Measurements from ENCODE around the gene SCARB1.

SCARB1 gene

GRCh38 chr12:124848621-124849380 is 14.9 kb downstream of the SCARB1 start:
- H3K27ac Mint-ChIP-seq: no peak overlapping the region
- H3K27me3 Mint-ChIP-seq: no peaks in the 10 kb centered on the region
- DNase-seq (ENCODE audit: low spot score in 2 of 2) (no peak), ATAC-seq (ENCODE audit: low read depth) (no peak)
- peaks cover 7% of the 10 kb centered on the region for H3K36me3 Mint-ChIP-seq
- H3K4me1 Mint-ChIP-seq: peaks cover 5% of the 10 kb centered on the region
- H3K9me3 Mint-ChIP-seq: no peaks in the 10 kb centered on the region
- no peak overlapping the region for H3K4me3 Mint-ChIP-seq

DNA sequence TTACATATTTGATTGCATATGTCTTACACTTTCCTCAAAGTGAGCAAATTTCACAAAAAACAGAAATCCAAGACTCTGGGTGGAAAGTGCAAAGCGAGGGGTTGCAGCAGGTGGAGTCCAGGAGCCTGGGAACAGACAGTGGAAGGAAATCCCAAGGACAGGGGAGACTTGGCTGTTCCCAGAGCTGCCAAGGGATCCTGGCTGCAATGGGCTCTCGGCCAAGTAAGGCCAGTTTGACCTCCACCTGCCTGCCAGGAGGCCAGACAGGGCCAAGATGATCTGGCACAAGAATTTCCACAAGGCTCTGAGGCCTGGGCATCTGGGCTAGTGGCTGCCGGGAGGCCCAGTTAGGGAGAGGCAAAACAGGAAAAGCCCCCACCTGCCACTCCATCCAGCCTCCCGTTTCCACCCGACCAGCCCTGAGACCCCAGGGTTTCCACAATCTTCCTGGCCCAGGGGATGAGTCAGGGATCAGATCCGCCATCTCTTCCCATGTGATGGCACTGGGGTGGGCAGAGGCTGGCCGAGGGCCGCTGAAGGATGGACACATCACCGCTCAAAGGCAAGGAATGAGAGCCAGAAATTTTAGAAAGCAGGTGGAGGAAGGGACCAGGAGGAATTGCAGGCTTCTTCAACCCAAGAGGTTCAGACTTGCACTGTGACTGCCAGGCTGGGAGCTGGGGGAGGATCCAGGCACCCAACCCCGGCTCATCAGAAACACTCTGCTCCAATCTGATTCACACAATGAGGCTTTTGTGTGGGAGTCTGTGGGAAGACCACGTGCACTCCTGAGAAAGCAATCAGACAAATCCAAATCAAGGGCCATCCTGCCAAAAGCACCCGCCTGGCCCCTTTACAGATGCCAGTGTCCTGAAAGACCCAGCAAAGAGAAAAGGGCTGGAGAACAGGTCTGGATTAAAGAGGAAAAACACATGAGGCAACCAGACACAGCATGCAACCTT is 16.3 kb downstream of the SCARB1 start:
- Mint-ChIP-seq H3K9me3 (no peaks in the 10 kb centered on the region), H3K4me1 (peaks cover 4% of the 10 kb centered on the region), H3K36me3 (peaks cover 5% of the 10 kb centered on the region), H3K27me3 (no peaks in the 10 kb centered on the region), H3K27ac (no peak overlapping the region), H3K4me3 (no peak overlapping the region)
- DNase-seq (ENCODE audit: low spot score in 2 of 2): no peak
- ATAC-seq (ENCODE audit: low read depth): no peak

- no peaks in the 10 kb centered on the region for H3K9me3 Mint-ChIP-seq
- H3K36me3 Mint-ChIP-seq: peaks cover 2% of the 10 kb centered on the region
- no peak overlapping the region for H3K27ac Mint-ChIP-seq
- ATAC-seq (ENCODE audit: low read depth): no peak
- DNase-seq (ENCODE audit: low spot score in 2 of 2): no peak
- H3K4me1 Mint-ChIP-seq: peaks cover 5% of the 10 kb centered on the region
- H3K27me3 Mint-ChIP-seq: no peaks in the 10 kb centered on the region
- H3K4me3 Mint-ChIP-seq: no peak overlapping the region
Observed at GRCh38 chr12:124844411-124845397, 19.0 kb downstream of the SCARB1 start.

GRCh38 chr12:124842800-124843510 is 20.7 kb downstream of the SCARB1 start:
- no peak for ATAC-seq (ENCODE audit: low read depth)

GRCh38 chr12:124842073-124842749 is 21.5 kb downstream of the SCARB1 start:
- H3K4me1 Mint-ChIP-seq: peaks cover 9% of the 10 kb centered on the region
- H3K27me3 Mint-ChIP-seq: no peaks in the 10 kb centered on the region
- H3K27ac Mint-ChIP-seq: no peak overlapping the region
- H3K36me3 Mint-ChIP-seq: peaks cover 2% of the 10 kb centered on the region
- no peak overlapping the region for H3K4me3 Mint-ChIP-seq
- no peak for ATAC-seq (ENCODE audit: low read depth)
- DNase-seq (ENCODE audit: low spot score in 2 of 2): no peak
- H3K9me3 Mint-ChIP-seq: no peaks in the 10 kb centered on the region

More at GRCh38 chr12:124842800-124843510, 20.7 kb downstream of the SCARB1 start:
- H3K4me1 Mint-ChIP-seq: peaks cover 8% of the 10 kb centered on the region
- no peak for DNase-seq (ENCODE audit: low spot score in 2 of 2)
- H3K27ac Mint-ChIP-seq: no peak overlapping the region
- H3K4me3 Mint-ChIP-seq: no peak overlapping the region
- H3K36me3 Mint-ChIP-seq: peaks cover 2% of the 10 kb centered on the region
- no peaks in the 10 kb centered on the region for H3K9me3 Mint-ChIP-seq
- H3K27me3 Mint-ChIP-seq: no peaks in the 10 kb centered on the region

DNA sequence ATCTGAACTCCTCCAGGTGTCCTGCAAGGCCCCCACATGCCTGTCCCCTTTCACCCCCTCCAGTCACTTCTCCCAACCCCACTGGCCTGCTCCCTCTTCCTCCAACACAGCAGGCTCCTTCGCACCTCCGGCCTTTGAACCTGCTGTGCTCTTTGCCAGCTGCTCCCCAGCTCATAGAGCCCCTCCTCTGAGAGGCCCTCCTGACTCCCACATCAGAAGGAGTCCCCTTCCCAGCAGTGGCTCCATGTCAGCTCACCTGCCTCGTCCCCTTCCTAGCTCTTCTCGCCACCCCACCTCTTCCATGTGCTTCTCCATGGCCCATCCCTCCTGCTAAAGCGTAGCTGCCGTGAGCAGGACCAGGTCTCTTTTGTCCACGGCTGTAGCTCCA is 22.1 kb downstream of the SCARB1 start:
- Mint-ChIP-seq H3K9me3 (no peaks in the 10 kb centered on the region), H3K4me3 (no peak overlapping the region), H3K4me1 (peaks cover 10% of the 10 kb centered on the region), H3K36me3 (no peaks in the 10 kb centered on the region), H3K27ac (no peak overlapping the region), H3K27me3 (no peaks in the 10 kb centered on the region)
- ATAC-seq (ENCODE audit: low read depth) (no peak), DNase-seq (ENCODE audit: low spot score in 2 of 2) (no peak)

DNA sequence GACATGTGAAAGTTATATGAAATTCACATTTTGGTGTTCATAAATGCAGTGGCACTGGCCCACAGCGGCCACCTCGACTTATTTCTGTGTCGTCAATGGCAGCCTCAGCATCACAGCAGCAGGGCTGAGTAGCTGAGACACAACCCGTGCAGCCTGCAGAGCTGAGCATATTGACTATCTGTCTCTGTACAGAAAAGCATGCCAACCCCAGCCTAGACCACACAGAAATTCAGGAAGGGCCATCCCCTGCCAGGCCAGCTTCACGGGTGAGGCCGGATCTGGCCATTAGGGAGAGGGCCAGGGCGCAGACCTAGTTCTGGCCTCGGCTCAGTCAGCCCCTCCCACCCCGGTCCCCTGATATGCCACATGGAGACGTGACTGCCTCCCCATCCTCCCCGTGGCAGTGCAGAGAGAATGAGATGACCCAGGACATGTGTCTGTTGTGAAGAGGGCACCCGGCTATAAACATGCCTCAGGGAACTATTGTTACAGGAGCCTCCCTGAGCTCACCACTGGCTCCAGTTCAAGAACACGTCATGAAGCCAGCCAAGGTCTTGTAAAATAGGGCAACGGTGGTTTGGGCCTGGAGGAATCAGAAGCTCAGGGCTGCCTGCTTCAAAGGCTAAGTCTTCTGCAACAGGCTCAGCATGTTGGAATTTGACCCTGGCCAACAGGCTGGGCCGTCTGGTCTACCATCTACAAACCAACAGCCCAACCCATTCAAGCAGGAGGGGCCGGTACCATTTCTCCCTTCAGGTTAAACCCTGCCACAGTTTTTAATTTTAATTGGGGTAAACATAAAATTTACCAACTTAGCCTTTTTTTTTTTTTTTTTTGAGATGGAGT is 25.5 kb downstream of the SCARB1 start:
- H3K27me3 Mint-ChIP-seq: no peaks in the 10 kb centered on the region
- H3K27ac Mint-ChIP-seq: no peak overlapping the region
- H3K4me1 Mint-ChIP-seq: peaks cover 10% of the 10 kb centered on the region
- no peak for DNase-seq (ENCODE audit: low spot score in 2 of 2)
- ATAC-seq (ENCODE audit: low read depth): no peak
- no peak overlapping the region for H3K4me3 Mint-ChIP-seq
- H3K9me3 Mint-ChIP-seq: no peaks in the 10 kb centered on the region
- no peaks in the 10 kb centered on the region for H3K36me3 Mint-ChIP-seq

GRCh38 chr12:124837249-124837897 is 26.3 kb downstream of the SCARB1 start:
- peaks cover 7% of the 10 kb centered on the region for H3K4me1 Mint-ChIP-seq
- H3K27me3 Mint-ChIP-seq: no peaks in the 10 kb centered on the region
- peak overlapping the region; percentile 54 for H3K27ac Mint-ChIP-seq
- ATAC-seq (ENCODE audit: low read depth) (no peak), DNase-seq (ENCODE audit: low spot score in 2 of 2) (no peak)
- H3K4me3 Mint-ChIP-seq: no peak overlapping the region
- H3K36me3 Mint-ChIP-seq: no peaks in the 10 kb centered on the region
- no peaks in the 10 kb centered on the region for H3K9me3 Mint-ChIP-seq

GRCh38 chr12:124836759-124837158 is 26.9 kb downstream of the SCARB1 start:
- H3K36me3 Mint-ChIP-seq: no peaks in the 10 kb centered on the region
- ATAC-seq (ENCODE audit: low read depth): no peak
- peaks cover 7% of the 10 kb centered on the region for H3K4me1 Mint-ChIP-seq
- no peak overlapping the region for H3K4me3 Mint-ChIP-seq
- no peaks in the 10 kb centered on the region for H3K9me3 Mint-ChIP-seq
- no peak for DNase-seq (ENCODE audit: low spot score in 2 of 2)
- no peak overlapping the region for H3K27ac Mint-ChIP-seq
- no peaks in the 10 kb centered on the region for H3K27me3 Mint-ChIP-seq

DNA sequence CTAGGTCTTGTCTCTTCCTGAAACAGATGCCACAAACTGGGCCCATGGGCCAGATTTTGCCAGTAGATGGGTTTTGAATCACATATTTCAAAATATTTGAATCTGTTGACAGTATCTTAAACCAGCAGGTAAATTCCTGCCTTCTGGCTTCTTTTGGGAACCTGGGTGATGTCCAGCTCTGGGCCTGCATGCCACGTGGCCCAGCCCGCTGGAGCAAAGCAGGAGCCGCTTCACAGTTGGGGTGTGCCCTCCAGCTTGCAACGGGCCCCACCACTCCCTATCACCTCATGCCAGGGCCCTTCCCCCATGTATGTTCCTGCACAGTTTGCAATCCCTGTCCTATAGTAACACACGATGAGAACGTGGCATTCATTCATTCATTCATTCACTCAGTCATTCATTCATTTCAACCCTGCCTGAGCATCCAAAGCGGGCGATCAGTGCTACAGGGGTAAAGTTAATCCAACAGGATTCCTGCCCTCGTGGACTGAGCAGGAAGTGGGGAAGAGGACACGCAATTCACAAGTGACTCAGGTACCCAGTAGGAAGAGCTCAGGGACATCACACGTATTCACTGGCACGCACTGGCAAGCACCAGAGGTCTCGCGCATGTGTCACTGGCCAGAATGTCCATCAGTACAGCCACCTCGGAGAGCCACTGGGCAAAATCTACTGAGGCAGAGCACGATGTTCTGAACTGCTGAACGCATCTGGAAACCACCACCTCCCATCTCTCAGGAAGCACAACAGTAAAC is 27.8 kb downstream of the SCARB1 start:
- H3K27me3 Mint-ChIP-seq: no peaks in the 10 kb centered on the region
- no peaks in the 10 kb centered on the region for H3K9me3 Mint-ChIP-seq
- ATAC-seq (ENCODE audit: low read depth) (no peak), DNase-seq (ENCODE audit: low spot score in 2 of 2) (no peak)
- no peak overlapping the region for H3K27ac Mint-ChIP-seq
- no peak overlapping the region for H3K4me3 Mint-ChIP-seq
- peaks cover 7% of the 10 kb centered on the region for H3K4me1 Mint-ChIP-seq
- no peaks in the 10 kb centered on the region for H3K36me3 Mint-ChIP-seq

- peaks cover 2% of the 10 kb centered on the region for H3K9me3 Mint-ChIP-seq
- peaks cover 7% of the 10 kb centered on the region for H3K4me1 Mint-ChIP-seq
Observed at GRCh38 chr12:124834822-124835221, 28.8 kb downstream of the SCARB1 start.

More at GRCh38 chr12:124834822-124835221, 28.8 kb downstream of the SCARB1 start:
- ATAC-seq (ENCODE audit: low read depth): no peak
- H3K36me3 Mint-ChIP-seq: peaks cover 3% of the 10 kb centered on the region
- H3K4me3 Mint-ChIP-seq: no peak overlapping the region
- no peak for DNase-seq (ENCODE audit: low spot score in 2 of 2)
- H3K27me3 Mint-ChIP-seq: no peaks in the 10 kb centered on the region
- no peak overlapping the region for H3K27ac Mint-ChIP-seq
